DMS79 (cell line): ENCODE results near the gene CCDC92.

ENCODE experiments used
- DNase-seq: peaks from one replicate; lab custom pipeline; 2025; lab: John Stamatoyannopoulos, UW

The CCDC92 gene

DNA sequence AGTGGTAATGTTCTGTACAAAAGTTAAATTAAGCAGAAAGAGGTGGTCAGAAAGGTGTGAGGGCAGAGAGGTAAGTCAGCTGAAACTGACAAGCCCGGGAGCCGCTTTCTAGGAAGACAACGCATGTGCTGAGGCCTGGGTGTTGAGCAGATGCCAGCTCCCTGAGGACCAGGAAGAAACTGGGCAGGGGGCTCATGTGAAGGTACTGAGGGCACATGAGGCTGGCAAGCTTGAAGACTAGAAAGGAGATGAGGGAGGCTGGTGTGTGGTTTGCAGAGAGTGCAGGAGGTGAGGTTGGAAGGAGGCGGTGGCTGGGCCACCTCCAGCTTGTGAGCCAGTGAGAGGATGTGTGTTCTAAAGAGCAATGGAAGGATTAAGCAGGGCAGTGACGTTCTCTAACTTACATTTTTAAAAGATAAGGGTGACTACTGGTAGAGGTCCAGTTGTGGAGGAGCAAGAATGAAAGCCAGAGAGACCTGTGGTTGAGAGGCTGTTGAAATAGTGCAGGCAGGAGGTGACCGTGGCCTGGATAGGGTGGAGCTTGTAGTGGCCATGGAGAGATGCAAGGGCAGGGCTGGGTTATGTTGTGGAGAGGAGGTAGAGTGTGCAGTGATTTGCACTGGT, 29.5 kb upstream of the CCDC92 start:
- DNase-seq: no peak

DNA sequence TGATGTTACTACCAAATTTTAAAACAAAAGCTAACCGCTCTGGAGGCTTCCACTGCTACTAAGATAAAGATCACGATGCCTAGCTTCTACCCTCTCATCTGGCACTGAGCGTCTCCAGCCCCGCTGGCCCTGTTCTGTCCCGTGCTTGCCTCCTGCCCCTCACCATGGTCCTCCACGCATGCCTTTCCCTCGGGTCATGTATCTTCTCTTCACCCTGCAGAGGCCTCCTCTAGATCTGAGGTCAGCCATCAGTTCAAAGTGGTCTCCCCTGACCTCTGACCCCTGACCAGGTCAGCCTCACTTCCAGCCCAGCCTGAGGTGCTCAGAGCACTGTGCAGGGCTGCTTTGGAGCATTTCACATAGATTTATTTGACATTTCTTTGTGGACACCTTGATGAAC, 28.7 kb upstream of the CCDC92 start:
- DNase-seq: no peak

DNA sequence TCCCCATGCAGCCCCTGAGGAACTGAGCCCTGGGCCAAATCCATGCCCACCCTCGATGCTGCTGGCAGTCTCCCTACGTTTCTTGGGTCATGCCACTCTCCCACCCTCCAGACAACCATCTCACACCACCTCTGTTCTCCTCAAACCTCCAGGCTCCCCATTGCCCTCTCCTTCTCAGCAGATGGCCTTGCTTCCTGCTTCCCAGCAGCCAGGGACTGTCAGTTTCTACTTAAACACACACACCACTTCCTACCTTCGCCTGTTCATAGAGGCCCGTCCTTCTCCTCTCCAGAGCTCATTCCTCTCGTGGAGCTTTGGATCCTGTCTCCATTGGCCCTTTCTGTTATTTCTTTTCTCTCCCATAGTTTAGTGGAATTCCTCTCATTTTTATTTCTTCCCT, 27.5 kb upstream of the CCDC92 start:
- DNase-seq: no peak

DNA sequence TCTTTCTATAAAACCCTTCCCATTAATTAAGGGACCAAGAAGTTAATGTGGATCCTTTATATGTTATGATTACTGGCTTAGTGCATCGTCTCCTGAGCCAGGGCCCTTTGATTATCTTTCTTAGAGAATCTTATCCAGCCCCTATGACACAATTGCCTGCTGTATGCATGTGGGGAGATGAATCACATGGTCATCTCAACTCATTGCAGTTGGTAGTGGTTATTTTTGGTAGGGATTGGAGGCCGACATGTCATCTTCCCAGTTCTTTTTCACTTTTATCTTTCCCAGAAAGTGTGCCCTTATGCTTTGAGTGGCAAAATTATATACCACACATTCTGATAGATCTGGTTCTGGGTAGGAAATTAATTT, 26.3 kb upstream of the CCDC92 start:
- no peak for DNase-seq

DNA sequence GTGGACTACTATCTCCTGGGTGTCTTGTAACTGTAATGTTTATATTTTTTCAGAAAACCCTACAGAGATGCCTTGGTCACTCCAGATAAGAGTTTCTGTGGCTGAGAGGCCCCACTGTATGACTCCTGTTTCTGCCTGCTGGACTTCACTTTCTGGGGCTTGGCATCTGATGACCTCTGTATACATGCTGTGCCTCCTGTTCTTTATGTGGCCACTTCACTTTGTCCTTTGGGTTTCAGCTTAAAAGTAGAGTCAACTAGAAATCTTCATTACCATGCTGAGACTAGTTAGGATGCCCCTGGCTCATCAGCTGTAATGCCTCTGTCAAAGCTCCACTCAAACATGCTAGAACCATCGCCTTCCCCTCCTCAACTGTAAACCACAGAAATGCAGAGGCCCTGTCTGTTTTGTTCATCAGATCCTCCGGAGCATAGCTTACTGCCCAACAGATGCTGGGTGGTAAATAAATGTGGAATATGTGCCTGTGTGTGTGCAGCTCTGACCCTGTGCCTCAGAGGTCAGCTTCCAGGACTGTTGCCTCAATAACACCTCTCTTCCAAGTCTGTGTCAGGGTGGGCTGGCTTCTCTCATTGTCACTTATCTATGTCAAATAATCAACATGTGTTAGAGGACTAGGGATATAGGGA, 25.8 kb upstream of the CCDC92 start:
- DNase-seq: no peak

DNA sequence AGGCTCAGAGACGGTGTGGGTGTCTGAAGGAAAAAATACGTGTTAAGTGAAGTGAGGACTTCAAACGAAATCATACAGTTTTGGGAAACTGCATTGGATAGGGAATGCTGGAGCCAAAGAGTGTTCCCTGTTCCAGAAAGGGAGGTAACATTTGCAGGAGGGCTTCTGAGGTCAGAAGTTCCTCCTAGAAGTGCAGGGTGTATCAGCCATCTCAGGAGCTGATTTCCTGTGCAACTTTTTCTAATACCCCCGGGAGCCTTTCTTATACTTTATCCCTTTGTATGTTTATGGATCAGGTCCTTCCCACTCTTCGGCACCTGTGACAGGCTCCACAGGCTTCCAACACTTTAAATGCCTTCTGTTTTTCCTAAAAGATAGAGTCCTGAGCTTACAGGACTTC, 25.3 kb upstream of the CCDC92 start:
- no peak for DNase-seq

DNA sequence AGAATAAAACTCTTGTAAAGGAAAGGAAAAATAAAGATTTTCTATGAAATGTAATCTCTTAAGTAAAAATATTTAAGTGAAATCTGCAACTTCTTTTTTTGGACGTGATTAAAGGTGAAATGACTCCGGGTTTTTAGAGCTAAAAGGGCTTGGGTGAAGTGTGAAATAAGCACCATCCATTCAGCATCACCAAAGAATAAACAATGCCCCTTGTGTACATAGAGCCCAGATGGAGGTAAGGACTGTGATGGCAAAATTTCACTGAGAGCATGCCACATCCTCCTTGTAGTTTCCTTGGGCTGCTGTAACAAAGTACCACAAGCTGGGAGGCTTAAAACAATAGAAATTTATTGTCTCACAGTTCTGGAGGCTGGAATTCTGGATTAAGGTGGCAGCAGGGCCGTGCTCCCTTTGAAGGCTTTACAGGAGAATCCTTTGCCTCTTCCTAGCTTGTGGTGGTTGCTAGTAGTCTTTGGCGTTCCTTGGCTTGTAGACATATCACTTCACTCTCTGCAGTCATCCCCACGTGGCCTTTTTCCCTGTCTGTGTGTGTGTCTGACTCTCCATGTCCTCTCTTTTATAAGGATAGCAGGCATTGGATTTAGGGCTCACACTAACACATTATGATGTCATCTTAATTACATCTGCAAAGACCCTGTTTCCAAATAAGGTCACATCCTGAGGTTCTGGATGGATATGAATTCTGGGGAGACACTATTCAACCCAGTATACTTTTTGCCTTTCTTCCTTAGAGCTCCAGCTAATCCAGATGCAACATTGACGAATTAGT, 24.6 kb upstream of the CCDC92 start:
- DNase-seq: no peak

DNA sequence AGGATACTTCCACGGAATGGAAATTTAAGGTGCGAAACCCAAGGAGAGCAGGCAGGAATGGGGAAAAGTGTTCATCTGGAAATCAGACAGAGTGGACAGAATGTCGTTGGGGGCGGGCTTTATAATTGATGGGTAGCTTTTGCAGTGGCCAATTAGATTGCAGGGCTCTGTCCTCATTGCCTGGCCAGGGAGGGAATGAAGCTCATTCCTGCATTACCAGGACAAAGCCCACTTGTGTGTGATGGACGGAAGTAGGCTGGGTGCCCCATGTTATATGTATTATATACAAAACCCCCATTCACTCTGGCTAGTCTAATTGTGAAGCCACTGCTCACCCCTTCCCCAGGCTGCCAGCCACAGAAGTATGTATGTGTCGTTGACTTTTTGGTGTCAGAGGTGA, 23.9 kb upstream of the CCDC92 start:
- DNase-seq: no peak

DNA sequence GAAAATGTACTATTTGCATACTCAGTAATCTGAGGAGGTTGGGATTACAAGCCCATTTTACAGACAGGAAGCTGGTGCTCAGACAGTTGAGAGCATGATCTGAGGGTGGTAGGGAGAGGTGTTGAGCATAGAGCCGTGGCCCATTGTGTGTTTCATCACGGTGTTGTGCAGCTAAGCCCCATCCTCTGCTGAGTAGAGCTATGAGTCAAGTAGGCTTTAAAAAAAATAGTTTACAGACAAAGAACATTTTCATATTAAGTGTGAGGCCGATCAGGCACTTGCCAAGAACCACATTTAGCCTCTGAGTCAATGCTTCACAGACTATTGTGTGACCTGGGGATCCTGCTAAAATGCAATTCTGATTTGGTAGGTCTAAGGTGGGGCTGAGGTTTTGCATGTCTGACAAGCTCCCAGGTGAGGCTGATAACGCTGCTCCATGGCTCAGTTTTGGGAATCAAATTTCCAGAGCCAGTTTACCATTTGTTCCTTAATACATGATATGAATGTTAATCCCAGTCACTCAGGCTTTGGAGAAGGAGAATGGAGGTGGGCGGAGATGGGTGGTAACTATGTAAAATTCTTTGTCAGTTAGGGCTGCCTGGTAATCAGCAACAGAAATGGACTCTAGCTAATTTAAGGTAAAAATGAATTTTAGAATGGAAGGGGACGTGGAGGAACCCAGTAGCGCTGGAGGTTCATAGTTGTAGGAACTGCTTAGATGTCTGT, 22.6 kb upstream of the CCDC92 start:
- no peak for DNase-seq

DNA sequence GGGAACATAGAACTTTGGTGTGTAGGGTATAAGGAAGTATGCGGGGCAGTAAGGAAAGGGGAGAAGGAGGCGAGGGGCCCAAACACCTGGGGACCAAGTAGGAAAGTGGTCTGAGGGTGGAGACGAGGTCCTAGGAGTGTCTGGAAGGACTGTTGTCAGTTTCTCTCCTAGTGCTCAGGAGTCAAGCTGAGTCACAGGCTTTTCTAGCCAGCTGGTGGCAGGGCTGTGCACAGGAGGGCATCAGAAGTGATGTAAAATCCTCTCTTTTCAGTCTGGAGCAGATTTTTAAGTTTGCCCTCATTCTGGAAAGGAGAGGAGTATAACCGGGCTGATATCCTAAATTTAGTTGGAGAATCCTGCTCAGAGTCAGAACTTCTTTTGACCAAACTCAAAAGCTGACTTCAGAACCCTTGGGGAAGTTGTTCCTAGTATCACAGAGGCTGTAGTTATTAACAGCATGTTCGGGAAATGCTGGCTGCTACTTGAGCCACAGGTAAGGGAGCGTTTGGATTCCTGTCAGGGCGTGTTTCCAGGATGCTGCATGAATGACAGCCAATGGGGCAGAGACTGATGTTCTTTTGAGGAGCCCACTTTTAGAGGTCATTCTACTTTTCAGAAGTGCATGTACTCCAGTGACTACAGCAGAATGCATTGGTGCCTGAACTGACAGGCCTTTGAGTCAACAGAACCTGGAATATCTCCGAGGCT, 19.6 kb upstream of the CCDC92 start:
- no peak for DNase-seq

DNA sequence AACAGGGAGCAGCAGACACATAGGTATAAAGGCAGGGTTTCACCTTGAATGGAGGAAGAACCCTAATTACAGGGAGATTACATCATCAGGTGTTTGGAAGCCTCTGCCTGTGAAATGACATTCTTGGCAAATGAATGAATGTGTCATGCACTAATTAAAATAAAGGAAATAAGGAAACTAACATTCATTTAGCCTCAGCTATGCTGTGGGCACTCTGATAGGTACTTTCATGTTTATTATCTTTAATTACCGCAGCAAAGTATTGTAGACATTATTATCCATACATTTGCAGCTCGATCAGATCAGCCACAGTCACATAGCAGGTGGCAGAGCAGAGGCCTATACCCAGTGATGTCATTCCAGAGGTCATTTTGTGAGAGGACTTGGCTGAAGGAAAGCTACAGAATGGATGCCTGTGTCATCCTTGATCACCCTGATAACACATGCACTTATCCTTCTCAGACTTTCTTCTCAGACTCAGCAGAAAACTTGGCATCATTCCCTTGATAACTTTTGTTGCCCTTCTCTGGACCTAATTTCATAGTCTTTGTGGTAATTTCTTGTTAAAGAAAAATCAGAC, 18.8 kb upstream of the CCDC92 start:
- DNase-seq: no peak

DNA sequence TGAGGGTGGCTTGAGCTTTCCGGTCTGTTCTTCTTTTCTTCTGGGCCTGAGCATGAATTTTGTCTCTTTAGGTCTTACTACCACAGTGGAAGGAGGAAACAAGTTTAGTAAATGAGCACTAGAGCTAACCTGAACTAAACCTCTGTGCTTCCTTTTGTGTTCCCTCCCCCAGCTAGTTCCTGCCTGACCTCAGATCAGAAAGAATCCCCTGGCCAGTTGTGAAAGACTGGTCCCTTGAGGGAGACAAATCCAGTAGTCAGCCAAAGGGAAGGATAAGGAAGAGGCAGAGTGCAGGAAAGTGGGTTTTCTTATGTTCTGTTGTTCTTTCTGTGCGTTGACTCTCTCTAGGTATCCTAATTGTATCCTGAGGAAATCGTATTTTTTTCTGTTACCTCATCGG, 17.9 kb upstream of the CCDC92 start:
- no peak for DNase-seq

DNA sequence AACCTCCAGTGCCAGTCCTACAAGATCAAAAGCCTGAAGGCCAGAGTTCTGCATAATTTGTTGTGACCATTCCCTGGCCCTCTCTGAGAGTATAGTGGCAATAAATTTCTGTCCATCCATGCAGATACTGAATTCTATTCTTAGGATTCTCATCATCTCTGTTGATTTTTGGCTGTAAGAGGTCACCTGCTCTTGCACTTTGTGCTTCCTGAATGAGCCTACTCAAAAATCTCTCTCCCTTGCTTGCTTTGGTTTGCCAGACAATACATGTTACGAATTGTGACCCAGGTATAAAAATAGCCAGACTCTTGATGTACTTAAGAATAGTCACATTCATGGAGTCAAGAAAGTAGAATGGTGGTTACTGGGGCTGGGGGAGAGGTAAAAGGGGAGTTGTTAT, 17.1 kb upstream of the CCDC92 start:
- DNase-seq: no peak

DNA sequence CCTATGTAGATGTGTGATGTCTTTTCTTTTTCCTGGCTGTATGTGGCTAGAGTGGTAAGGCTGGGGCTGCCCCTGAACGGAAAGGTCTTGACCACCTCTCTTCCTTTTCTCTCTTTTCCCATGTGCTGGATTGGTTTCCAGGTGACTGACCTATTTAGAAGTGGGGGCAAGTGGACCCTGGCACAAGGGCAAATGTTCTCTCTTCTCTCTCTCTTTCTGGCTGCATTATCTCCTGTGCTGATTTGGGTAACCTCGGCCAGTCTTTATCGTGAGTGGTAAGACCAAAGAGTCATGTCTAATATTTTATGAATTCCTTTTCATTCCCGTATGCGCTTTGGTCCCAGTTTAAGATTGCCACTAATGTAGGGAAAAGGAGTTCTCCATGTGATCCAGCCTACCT, 16.5 kb upstream of the CCDC92 start:
- no peak for DNase-seq

DNA sequence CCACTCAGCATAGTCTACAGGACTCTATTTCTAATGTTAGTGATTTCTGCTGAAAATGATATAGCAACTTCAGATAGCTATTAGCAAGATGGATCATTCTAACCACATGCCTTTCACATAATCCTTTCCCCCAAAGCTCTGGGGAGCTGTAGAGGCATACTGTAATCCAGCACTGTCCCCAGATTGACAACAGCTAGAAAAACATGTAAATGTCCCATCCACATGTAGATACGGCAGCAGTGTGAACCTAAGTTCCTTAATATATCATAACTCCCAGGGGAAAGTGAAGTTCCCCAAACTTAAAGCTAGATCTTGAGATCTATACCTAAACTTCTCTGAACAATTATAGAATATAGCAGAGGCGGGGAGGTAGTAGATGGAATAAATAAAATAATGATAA, 14.4 kb upstream of the CCDC92 start:
- DNase-seq: no peak

DNA sequence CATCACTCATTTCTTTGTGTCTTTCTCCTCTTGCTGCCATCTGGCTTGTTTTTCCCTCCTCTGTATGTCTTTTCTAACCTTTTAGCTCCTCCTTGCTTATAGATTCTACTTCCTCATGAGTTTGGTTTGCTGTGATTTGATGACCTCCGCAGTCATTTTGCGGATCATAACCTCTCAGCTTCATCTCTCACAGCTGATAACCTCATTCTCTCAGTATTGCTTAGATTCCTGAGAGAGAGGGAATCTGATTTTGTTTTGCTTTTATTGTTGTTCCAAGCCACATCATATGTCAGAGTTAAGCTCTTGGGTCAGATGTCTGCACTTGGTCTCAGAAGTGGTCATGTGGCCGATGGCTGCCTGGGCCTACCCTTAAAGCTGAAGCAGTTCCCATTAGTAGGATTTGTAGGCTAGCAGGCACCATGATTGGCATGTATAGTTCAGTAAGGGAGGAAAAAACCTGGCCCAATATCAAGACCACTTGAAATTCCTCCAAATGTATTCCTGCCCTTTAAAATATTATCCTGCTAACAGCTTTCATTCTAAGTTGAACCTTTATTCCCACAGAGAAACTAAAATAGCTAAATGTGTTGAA, 13.8 kb upstream of the CCDC92 start:
- no peak for DNase-seq

DNA sequence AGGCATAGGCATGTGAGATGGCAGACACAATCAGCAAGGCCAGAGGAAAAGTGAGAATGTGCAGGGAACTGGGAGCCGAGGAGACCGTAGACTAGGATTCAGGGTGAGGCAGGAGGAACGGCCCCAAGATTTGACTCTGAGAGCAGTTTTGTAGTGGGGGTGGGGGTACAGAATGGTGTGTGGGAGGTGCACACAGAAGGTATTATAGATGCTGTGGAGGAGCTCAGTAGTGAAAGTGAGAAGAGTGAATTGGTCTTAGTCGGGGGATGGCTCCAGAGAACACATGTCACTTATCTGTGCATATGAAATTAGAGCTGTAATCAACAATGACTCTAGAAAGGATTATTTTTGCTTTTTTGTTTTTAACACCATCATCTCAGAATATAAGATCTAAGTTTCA, 12.3 kb upstream of the CCDC92 start:
- DNase-seq: no peak

DNA sequence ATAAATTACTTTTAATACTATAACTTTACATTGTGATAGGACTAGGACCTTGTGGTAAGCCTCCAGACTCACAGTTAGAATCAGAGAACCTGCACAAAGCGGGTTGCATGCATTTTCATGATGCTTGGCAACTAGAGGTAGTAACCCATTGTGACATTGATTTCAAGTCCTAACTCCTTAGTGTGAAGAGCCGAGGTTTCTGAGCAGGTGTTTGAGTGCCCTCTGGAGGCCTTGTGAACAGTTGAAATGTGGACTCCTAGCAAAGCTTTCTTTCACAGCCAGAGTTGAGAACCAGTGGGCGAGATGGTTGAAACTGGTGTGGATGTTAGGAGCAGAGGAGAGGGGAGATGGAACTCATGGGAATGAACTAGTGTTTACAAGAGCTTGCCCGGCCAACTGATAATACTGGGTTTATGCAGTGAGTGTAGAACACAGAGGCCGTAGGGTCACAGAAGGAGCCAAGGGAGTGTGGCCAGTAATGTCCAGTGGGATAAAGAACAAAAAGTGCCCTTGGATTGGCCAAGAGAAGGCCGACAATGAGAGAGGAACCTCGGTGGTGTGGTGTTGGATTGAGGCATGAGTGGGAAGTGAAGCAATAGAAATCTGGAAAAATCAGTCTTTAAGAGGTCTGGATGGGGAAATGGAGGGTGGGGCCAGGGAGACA, 11.3 kb upstream of the CCDC92 start:
- DNase-seq: no peak

DNA sequence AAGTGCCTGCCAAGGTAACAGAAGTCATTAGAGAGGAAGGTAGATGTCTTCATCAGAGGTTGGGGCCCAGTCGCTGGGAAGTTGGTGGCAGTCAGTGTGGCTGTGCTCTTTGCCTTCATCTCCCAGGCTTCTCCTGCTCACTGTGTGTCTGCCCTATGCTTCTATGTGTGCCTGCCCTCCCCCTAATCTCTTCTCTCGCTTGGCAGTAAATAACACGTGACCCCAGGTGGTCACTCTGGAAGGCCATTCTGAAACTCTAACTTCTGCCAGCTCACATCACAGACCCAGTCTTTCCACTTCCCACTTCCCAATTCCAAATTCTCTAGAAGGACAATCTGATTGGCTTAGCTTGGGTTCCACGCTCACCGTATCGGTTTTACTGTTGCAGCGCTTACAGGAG, 9.6 kb upstream of the CCDC92 start:
- DNase-seq: no peak

DNA sequence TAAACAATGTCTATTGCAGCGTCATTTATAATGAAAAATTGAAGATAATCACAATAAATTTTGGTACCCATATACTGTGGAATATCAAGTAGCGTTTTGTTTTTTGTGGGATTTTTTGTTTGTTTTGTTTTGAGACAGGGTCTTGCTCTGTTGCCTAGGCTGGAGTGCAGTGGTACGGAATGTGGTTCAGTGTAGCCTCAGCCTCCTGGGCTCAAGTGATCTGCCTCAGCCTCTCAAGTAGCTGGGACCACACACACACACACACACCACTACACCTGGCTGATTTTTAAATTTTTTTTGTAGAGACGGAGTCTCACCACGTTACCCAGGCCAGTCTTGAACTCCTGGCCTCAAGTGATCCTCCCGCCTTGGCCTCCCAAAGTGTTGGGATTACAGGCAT, 6.9 kb upstream of the CCDC92 start:
- no peak for DNase-seq

DNA sequence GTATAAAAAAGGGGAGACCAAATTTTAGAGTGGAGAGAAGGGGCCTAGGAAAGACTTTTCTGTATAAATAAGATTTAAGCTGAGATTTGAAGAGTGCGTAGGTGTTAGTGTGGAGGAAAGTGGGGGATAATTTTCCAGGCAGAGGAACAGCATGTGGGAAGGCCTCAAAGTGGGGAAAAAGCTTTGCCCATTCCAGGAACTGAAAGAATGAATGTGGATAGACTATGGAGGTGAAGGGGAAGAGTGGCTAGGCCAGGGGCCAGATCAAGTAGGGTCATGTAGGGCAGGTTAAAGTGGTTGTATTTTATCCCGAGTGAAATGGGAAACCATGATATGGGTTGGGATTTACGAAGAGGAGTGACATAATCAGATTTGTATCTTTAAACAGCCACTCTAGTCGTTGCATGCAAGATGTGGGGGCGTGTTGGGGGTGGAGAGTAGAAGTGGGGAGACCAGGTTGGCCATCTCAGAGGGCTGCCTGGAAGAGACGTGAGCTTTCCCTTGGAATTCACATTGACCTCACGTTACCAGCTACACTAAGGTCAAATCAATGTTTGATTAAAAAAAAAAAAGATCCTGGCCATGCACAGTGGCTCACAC, 3.7 kb upstream of the CCDC92 start:
- DNase-seq: no peak
